ENCODE measurements around the gene WDR90. TPM values are rescaled to one million over a fixed set of nuclear protein-coding genes. Genes with fewer than 3 reads are reported as not detected.

Gene WDR90
- total and polyA plus RNA-seq, 2 of the 13 experiments (the other 11 are each of a cell fraction or from before 2014, with no cell fraction given), result 14.9 to 28.9 TPM

DNA sequence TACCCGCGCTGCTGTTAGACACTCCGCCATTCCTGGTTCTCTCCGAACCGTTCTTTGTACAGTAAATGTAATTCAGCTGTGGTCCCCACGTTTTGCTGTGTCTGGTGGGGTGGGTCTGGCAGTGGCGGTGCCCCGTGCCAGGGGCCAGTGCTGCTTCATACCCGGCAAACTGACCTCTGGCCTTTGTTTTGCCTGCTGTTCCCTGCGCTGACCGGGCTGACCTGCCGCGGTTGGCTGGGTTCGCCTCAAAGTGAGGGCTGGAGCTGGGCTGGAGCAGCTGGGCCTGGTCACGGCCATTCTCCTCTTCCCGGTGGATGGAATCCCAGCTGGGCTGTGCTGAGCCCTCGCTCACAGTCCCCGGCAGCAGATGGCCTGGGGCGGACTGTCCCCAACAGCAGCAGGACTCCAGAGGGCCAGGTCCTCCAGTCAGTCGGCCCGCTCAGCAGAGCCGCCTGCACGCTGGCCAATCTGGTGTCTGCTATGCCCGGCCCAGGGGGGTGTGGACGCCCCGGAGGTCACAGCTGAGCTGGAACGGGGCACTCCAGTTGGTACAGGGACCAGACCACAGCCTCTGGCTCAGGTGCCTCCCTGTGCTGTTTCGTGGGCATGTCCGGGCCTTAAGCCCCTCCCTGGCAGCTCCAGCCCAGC is 19.9 kb upstream of the WDR90 start (continued):
- 0 out of 2 replicates have a peak, but pooled peaks have one; percentile 16 for TF ChIP-seq IRF9 (CRISPR knock-in tag; IDR thresholded peaks at IDR 0.05; ENCODE audit: borderline replicate concordance)
- TF ChIP-seq HNRNPL (IDR thresholded peaks at IDR 0.05; ENCODE audit: low read depth, low read length), result peak; percentile 71; the same call in 1 of the 2 replicates
- TF ChIP-seq CBFB (CRISPR knock-in tag; IDR thresholded peaks at IDR 0.05), result no peak
- no peak for TF ChIP-seq GRHL1 (CRISPR knock-in tag; conservative IDR thresholded peaks at IDR 0.05)
- peak; percentile 2 for TF ChIP-seq ASH2L (IDR thresholded peaks at IDR 0.05; ENCODE audit: insufficient read length, low read depth, low read length)
- TF ChIP-seq, protein P1, sequence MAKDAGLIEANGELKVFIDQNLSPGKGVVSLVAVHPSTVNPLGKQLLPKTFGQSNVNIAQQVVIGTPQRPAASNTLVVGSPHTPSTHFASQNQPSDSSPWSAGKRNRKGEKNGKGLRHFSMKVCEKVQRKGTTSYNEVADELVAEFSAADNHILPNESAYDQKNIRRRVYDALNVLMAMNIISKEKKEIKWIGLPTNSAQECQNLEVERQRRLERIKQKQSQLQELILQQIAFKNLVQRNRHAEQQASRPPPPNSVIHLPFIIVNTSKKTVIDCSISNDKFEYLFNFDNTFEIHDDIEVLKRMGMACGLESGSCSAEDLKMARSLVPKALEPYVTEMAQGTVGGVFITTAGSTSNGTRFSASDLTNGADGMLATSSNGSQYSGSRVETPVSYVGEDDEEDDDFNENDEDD (CRISPR knock-in tag; IDR thresholded peaks at IDR 0.05; ENCODE audit: borderline replicate concordance), result peak; percentile 21; the same call in 1 of the 2 replicates
- TF ChIP-seq ZNF350 (CRISPR knock-in tag; IDR thresholded peaks at IDR 0.05; ENCODE audit: borderline replicate concordance, low read depth), result 0 out of 2 replicates have a peak, but pooled peaks have one; percentile 17
- TF ChIP-seq STAT5B (CRISPR knock-in tag; IDR thresholded peaks at IDR 0.05), result 0 out of 2 replicates have a peak, but pooled peaks have one; percentile 28
- peak; percentile 19; the same call in 1 of the 2 replicates for TF ChIP-seq FOXO1 (CRISPR knock-in tag; IDR thresholded peaks at IDR 0.05)
- 0 out of 2 replicates have a peak, but pooled peaks have one; percentile 30 for TF ChIP-seq HOXA3 (CRISPR knock-in tag; IDR thresholded peaks at IDR 0.05)
- 0 out of 2 replicates have a peak, but pooled peaks have one; percentile 28 for TF ChIP-seq ZNF607 (CRISPR knock-in tag; IDR thresholded peaks at IDR 0.05; ENCODE audit: borderline replicate concordance)
- no peak for TF ChIP-seq TCF12 (IDR thresholded peaks at IDR 0.05)
- no peak for TF ChIP-seq TCF12 (CRISPR knock-in tag; IDR thresholded peaks at IDR 0.05)
- no peak for TF ChIP-seq ZMYM4 (CRISPR knock-in tag; IDR thresholded peaks at IDR 0.05)
- no peak for TF ChIP-seq ZNF430 (CRISPR knock-in tag; IDR thresholded peaks at IDR 0.05)
- 0 out of 2 replicates have a peak, but pooled peaks have one; percentile 47 for TF ChIP-seq CHCHD3 (CRISPR knock-in tag; IDR thresholded peaks at IDR 0.05)
- no peak for TF ChIP-seq POLR2AphosphoS2 (IDR thresholded peaks at IDR 0.05; ENCODE audit: low read depth, low read length)
- TF ChIP-seq MXI1 (IDR thresholded peaks at IDR 0.05; ENCODE audit: borderline replicate concordance, low read depth, low read length), result 0 out of 3 replicates have a peak, but pooled peaks have one; percentile 13
- TF ChIP-seq SIX1 (CRISPR knock-in tag; IDR thresholded peaks at IDR 0.05; ENCODE audit: borderline replicate concordance), result no peak
- TF ChIP-seq ZNF547 (CRISPR knock-in tag; IDR thresholded peaks at IDR 0.05), result 0 out of 2 replicates have a peak, but pooled peaks have one; percentile 16
- TF ChIP-seq ZNF121 (CRISPR knock-in tag; IDR thresholded peaks at IDR 0.05), result 0 out of 2 replicates have a peak, but pooled peaks have one; percentile 14
- TF ChIP-seq KMT2A (CRISPR knock-in tag; IDR thresholded peaks at IDR 0.05), result 0 out of 2 replicates have a peak, but pooled peaks have one; percentile 37
- TF ChIP-seq ZNF331 (CRISPR knock-in tag; IDR thresholded peaks at IDR 0.05), result peak; percentile 30; the same call in 1 of the 2 replicates
- 0 out of 2 replicates have a peak, but pooled peaks have one; percentile 19 for TF ChIP-seq YEATS2 (CRISPR knock-in tag; IDR thresholded peaks at IDR 0.05; ENCODE audit: borderline replicate concordance)
- peak; percentile 8; the same call in 1 of the 2 replicates for TF ChIP-seq HNF1B (CRISPR knock-in tag; IDR thresholded peaks at IDR 0.05)
